ENCODE results near the gene PLXDC2.

Gene PLXDC2

GRCh38 chr10:20006169-20006870 is 190.1 kb downstream of the PLXDC2 start:
- no peaks in the 10 kb centered on the region for H3K36me3 ChIP-seq (ENCODE audit: control insufficient read depth in 2 of 2, insufficient read depth in 1 of 2, low read length in 2 of 2)
- no peak overlapping the region for H3K27ac ChIP-seq (ENCODE audit: extremely low read depth, low read depth, low read length)
- no peaks in the 10 kb centered on the region for H3K9me3 ChIP-seq (ENCODE audit: control insufficient read depth, insufficient read depth, low read depth, low read length)
- POLR2A ChIA-PET, result no interaction called here
- H3K4me3 ChIP-seq (ENCODE audit: low read depth, low read length), result no peak overlapping the region
- TF ChIP-seq FEZF1 (tag by site-specific recombination; IDR thresholded peaks at IDR 0.05) (no peak), PRDM6 (tag by site-specific recombination; IDR thresholded peaks at IDR 0.05) (no peak), MYNN (tag by site-specific recombination; IDR thresholded peaks at IDR 0.05; ENCODE audit: borderline replicate concordance) (no peak), KLF17 (tag by site-specific recombination; IDR thresholded peaks at IDR 0.05) (no peak), ZNF132 (tag by site-specific recombination; IDR thresholded peaks at IDR 0.05; ENCODE audit: borderline replicate concordance) (no peak), PRDM10 (tag by site-specific recombination; IDR thresholded peaks at IDR 0.05) (no peak), ZNF621 (tag by site-specific recombination; IDR thresholded peaks at IDR 0.05) (no peak), ZNF140 (tag by site-specific recombination; IDR thresholded peaks at IDR 0.05) (no peak), ZNF544 (tag by site-specific recombination; IDR thresholded peaks at IDR 0.05) (no peak), ZNF529 (tag by site-specific recombination; IDR thresholded peaks at IDR 0.05; ENCODE audit: insufficient replicate concordance) (no peak), ZNF148 (tag by site-specific recombination; IDR thresholded peaks at IDR 0.05; ENCODE audit: borderline replicate concordance) (no peak), SCRT1 (tag by site-specific recombination; IDR thresholded peaks at IDR 0.05; ENCODE audit: borderline replicate concordance) (no peak), ZBTB48 (tag by site-specific recombination; IDR thresholded peaks at IDR 0.05) (no peak)
- CTCF ChIA-PET, result no interaction called here
- H3K4me1 ChIP-seq (ENCODE audit: control insufficient read depth, insufficient read depth, low read length), result no peaks in the 10 kb centered on the region

GRCh38 chr10:20007426-20007825 is 191.2 kb downstream of the PLXDC2 start:
- ChIA-PET POLR2A (no interaction called here), CTCF (interaction anchor here (0.6 kb wide), 2 partner anchors 534 to 1280 kb away, joined by 3 read pairs; no protein-coding TSS in a partner anchor)
- H3K9me3 ChIP-seq (ENCODE audit: control insufficient read depth, insufficient read depth, low read depth, low read length), result no peaks in the 10 kb centered on the region
- no peaks in the 10 kb centered on the region for H3K4me1 ChIP-seq (ENCODE audit: control insufficient read depth, insufficient read depth, low read length)
- no peak overlapping the region for H3K4me3 ChIP-seq (ENCODE audit: low read depth, low read length)
- H3K27ac ChIP-seq (ENCODE audit: extremely low read depth, low read depth, low read length), result no peak overlapping the region
- no peaks in the 10 kb centered on the region for H3K36me3 ChIP-seq (ENCODE audit: control insufficient read depth in 2 of 2, insufficient read depth in 1 of 2, low read length in 2 of 2)
- TF ChIP-seq ZBTB11 (tag by site-specific recombination; conservative IDR thresholded peaks at IDR 0.05; ENCODE audit: low read depth) (no peak), ZNF423 (tag by site-specific recombination; IDR thresholded peaks at IDR 0.05) (no peak), ZNF223 (tag by site-specific recombination; IDR thresholded peaks at IDR 0.05) (no peak), TSHZ1 (tag by site-specific recombination; IDR thresholded peaks at IDR 0.05; ENCODE audit: borderline replicate concordance) (no peak), ZNF548 (tag by site-specific recombination; IDR thresholded peaks at IDR 0.05) (no peak)
